Measurements from ENCODE around the gene LYG1.

The LYG1 gene

GRCh38 chr2:99249951-99250350 is 51.0 kb downstream of the LYG1 start:
- peaks cover 2% of the 10 kb centered on the region for H3K9me3 Mint-ChIP-seq
- no peaks in the 10 kb centered on the region for H3K27me3 Mint-ChIP-seq
- DNase-seq (ENCODE audit: low spot score in 2 of 2) (no peak), ATAC-seq (ENCODE audit: low read depth) (no peak)
- no peak overlapping the region for H3K27ac Mint-ChIP-seq
- H3K4me1 Mint-ChIP-seq, result no peaks in the 10 kb centered on the region
- H3K4me3 Mint-ChIP-seq, result no peak overlapping the region
- peaks cover 17% of the 10 kb centered on the region for H3K36me3 Mint-ChIP-seq

- no peak overlapping the region for H3K4me3 Mint-ChIP-seq
- no peaks in the 10 kb centered on the region for H3K9me3 Mint-ChIP-seq
- no peak for ATAC-seq (ENCODE audit: low read depth)
- H3K4me1 Mint-ChIP-seq, result no peaks in the 10 kb centered on the region
- no peak for DNase-seq (ENCODE audit: low spot score in 2 of 2)
- peaks cover 12% of the 10 kb centered on the region for H3K36me3 Mint-ChIP-seq
- no peak overlapping the region for H3K27ac Mint-ChIP-seq
- no peaks in the 10 kb centered on the region for H3K27me3 Mint-ChIP-seq
Measured at GRCh38 chr2:99242151-99242550, 58.8 kb downstream of the LYG1 start.

DNA sequence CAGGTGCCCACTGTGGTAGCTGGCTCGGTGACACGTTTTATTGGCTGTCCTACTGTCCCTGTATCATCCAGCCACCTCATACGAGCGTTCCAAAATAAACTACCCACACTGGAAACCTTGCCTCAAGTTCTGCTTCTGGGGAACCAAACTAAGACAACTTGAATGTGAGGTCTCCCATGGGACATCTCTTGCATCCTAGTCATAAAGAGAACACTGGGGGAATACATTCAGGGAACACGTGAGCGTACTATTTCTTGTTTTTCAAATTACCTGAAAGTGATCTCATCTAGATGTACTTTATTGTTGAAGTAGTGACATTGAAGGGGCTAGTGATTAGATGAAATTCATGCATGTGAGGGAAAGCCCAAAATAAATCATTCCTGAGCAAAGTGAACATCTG is 60.6 kb downstream of the LYG1 start:
- peaks cover 1% of the 10 kb centered on the region for H3K9me3 Mint-ChIP-seq
- DNase-seq (ENCODE audit: low spot score in 2 of 2) (no peak), ATAC-seq (ENCODE audit: low read depth) (no peak)
- H3K4me1 Mint-ChIP-seq, result no peaks in the 10 kb centered on the region
- H3K36me3 Mint-ChIP-seq, result peaks cover 4% of the 10 kb centered on the region
- H3K27me3 Mint-ChIP-seq, result no peaks in the 10 kb centered on the region
- H3K27ac Mint-ChIP-seq, result no peak overlapping the region
- no peak overlapping the region for H3K4me3 Mint-ChIP-seq

DNA sequence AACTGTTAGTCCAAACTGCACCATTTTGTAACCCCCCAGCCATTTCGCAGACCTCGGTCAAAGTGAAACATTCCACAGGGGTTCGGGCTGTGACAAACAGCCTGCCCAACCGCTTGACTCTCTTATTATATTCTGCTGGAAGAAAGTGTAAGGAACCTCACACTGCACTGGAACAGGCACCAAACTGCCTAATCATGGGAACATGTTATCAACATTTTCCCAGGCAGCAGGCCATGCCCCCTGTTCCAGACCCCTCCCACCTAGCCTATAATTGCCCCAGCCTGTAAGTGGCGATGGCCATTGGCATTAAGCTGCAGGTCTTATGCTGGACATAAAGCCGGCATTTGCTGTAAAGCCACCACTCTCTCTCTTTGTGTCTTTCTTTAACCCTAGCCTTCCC is 62.4 kb downstream of the LYG1 start:
- ATAC-seq (ENCODE audit: low read depth), result no peak
- Mint-ChIP-seq H3K27me3 (no peaks in the 10 kb centered on the region), H3K36me3 (peaks cover 4% of the 10 kb centered on the region), H3K4me1 (no peaks in the 10 kb centered on the region), H3K4me3 (no peak overlapping the region), H3K27ac (no peak overlapping the region), H3K9me3 (peaks cover 3% of the 10 kb centered on the region)
- DNase-seq (ENCODE audit: low spot score in 2 of 2), result no peak
